ENCODE measurements around the gene NME3. TPM values are rescaled to one million over a fixed set of nuclear protein-coding genes. Genes with fewer than 3 reads are reported as not detected.
"Not testable (repeated sequence)": the region's sequence is repeated elsewhere in the genome, so short reads cannot be mapped to it uniquely, and the experiment has no call there.

The NME3 gene
- 10 to 100 TPM; 35.7 to 43.4 TPM for total RNA-seq
- long read RNA-seq, partial matches to known transcripts = 0 of 6 reads
- long read RNA-seq, other reads (novel, unspliced or antisense) = 2 of 6 reads

DNA sequence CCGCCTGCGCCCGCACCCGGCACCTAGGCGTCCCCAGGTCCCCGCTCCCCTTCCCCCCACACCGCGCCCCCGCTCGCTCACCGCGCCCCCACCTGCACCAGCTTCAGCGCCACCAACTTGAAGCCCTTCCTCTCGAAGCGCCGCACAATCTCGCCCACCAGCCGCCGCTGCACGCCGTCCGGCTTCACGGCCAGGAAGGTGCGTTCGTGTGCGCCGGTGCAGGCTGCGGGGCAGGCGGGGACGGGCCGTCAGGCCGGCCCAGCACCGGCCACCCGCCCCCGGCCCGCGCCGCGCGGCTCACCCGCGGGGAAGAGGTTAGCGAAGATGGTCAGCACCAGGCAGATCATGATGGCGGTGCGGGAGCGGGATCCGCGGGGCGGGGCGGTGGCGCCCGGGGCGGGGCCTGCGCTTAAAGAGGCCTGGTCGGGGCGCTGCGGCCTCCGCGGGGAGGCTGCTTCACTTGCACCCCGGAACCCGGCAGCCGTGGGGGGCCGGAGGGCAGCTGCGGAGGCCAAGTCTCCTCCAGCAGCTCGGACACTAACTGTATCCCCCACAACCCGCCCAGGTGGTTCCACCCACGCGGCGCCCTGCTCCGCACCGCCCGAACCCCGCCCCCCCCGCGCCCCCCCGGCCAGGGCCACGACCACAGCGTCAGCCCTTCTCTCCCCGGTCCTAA, at the start of gene NME3:
Gene NME3, minus strand, starts transcription at position 356 of the 676 bp plus-strand sequence. Its CDS starts 9 bp downstream, at position 347.
- DNase-seq (peak; percentile 82), ATAC-seq (peak; percentile 53 to 68)
- intact Hi-C loops (cut with DNase I) = no loop called here

DNA sequence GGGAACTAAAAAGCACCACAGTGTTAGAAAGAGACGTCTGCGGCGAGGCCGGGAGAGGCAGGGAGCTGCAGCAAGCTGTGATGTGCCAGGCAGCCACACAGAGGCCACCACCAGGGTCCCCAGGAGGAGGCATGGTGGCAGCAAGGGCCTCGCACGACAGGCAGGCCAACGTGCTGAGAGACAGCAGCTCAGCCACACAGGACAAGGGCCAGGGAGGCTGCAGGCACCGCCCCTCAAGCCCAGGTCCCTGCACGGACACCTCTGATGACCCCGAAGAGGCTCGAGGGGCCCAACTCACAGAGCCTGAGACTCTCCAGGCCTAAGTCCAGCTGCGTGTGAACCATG, 49.6 kb upstream of the NME3 start:
- intact Hi-C loops (cut with DNase I) = no loop called here
- DNase-seq (no peak), ATAC-seq (no peak)

DNA sequence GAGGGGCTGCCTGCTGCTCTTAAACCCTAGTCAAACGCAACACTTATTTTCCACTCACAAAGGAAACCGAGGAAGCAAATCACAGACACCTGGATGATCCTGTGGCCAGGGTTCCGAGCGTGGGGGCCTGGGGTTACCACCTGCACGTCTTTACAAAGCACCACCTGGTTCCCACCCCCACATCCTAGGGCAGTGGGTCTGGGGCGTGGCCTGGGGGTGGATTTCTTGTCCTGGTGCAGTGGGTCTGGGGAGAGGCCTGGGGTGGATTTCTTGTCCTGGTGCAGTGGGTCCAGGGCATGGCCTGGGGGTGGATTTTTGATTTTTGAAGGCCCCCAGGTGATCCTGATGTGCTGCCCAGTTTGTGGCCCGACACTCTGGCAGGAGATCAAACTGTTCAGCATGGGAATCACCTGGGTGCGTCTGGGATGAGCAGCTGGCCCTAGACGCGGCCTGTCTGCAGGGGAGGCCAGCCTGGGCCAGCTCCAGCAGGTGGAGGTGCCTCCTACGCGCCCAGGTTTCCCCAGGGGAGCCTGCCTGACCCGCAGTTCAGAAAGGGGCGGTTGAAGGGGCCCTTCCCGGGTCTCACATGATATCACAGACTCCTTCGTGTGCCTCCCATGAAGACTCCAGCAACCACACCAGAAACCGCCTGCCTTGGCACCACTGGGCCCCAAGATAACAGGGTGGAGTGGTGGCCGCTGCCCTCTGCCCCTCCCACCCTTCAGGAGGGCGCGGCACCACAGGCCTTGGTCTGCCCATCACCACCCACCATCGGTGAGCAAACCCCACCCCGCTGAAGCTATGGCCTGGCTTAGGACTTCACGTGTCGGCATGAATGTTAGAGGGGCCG, 49.0 kb upstream of the NME3 start:
- no peak for DNase-seq

DNA sequence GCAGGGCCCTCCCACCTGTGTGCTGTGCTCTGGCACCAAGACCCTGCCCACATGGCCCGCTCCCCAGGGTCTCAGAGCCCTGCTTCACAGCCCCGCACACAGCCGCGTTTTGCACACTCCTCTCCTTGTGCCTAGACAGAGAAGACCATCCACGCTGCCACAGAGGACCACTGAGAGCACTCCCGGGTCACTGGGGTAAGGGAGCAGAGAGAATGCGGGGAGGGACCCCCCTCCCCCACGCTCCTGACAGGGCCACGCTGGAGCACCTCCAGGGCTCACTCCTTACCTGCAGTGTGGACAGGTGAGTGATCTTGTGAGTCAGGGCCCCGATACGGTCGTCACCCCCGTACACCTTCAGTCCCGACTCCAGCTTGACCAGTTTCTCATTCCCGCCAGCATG, 48.3 kb upstream of the NME3 start:
- DNase-seq (no peak), ATAC-seq (no peak)
- intact Hi-C loops (cut with DNase I) = no loop called here

More for the DNA sequence above, 49.0 kb upstream of the NME3 start:
- intact Hi-C loops (cut with DNase I) = no loop called here
- no peak for ATAC-seq

DNA sequence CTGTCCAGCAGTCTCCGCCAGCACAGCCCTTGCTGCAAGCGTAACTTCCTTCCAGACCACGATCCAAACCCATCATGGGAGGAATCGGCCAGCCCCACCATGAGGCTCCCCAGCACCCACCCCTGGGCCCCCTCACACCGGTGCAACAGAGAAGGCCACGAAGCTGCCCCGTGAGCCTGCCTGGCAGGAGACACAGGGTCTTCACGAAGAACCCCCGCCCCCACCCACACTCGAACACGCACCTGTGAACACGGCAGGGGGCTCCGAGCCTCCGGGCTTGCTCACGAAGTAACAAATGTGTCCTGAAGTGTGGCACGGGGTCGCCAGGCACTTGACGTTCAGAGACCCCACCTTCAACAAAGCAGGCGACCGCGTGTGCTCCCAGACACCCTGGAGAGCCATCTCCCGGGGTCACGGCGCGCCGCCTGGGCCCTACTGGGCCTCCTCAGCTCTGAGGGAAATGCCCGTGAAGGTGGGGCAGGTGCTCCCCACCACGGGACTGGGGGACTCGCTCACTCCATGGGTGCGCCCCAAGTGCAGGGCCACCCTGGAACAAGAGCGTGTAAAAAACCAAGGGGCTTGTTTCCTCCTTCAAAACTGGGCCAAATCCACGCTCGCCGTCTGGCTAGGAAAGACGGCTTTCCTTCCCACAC, 47.7 kb upstream of the NME3 start:
- no peak for DNase-seq
- intact Hi-C loops (cut with DNase I) = no loop called here

DNA sequence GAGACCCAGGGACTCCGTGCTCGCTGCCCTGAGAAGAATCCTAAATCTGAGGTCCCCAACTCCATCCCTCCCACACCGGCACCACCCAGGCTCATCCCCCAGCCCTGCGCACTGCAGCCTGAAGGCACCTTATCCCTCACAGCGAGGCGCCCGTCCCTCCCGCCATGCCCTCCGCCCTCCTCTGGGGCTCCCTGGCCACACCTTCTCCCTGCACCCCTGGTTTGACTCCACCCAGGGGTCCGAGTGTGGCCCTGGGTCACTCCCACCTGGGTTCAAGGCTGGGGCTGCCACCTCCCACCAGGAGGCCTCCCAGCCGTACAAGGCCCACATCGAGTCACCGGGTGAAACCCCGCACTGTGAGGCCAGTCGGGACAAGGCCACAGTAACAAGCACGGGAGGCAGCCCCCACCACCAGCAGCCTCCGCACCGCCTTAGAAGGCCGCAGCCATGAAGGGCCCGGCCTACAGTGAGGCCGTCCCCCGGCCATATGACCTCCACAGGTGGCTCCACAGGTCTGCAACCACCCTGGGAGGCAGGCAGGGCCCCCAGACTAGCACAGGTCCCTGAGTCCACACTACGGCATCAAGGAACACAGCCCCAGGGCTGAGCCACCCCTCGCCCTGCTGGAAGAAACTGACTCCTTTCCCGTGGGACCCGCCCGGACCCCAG, 47.0 kb upstream of the NME3 start:
- DNase-seq (no peak), ATAC-seq (peak in 1 of 2 donors; percentile 6)

More for the DNA sequence above, 47.7 kb upstream of the NME3 start:
- no peak for ATAC-seq

DNA sequence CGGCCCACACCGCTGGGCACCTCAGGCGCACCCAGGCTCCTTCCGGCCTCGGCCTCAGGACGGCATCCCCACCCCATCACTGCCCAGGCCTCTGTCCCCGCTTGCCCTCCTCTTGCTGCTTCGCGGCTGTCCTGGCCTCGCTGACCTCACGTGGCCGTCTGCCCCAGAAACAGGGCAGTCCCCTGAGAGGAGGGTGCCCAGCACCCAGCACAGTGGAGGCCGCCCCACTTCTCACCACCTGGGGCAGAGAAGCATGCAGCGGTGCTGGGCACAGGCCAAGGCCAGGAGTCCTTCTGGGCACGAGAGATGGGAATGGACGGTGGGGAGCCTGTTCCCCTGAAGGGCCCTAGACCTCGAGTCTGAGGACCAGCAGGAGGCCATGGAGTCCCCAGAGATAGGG, 46.4 kb upstream of the NME3 start:
- intact Hi-C loops (cut with DNase I) = no loop called here
- DNase-seq = no peak
- no peak for ATAC-seq

More for the DNA sequence above, 47.0 kb upstream of the NME3 start:
- intact Hi-C loops (cut with DNase I) = no loop called here

DNA sequence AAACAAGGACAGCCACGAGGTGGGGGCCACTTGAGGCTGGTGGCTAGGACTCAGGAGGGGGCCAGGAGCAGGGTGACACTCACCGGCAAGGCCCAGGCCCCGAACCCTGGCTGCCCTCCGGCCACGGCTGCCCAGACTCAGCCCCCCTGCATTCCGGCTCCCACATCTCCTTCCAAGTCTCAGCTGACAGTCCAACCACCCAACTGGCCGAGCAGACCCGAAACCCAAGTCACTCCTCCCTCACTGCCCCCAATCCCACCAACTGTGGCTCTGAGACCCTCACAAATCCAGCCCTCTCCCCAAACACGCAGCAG, 45.9 kb upstream of the NME3 start:
- intact Hi-C loops (cut with DNase I) = no loop called here
- no peak for ATAC-seq
- no peak for DNase-seq

DNA sequence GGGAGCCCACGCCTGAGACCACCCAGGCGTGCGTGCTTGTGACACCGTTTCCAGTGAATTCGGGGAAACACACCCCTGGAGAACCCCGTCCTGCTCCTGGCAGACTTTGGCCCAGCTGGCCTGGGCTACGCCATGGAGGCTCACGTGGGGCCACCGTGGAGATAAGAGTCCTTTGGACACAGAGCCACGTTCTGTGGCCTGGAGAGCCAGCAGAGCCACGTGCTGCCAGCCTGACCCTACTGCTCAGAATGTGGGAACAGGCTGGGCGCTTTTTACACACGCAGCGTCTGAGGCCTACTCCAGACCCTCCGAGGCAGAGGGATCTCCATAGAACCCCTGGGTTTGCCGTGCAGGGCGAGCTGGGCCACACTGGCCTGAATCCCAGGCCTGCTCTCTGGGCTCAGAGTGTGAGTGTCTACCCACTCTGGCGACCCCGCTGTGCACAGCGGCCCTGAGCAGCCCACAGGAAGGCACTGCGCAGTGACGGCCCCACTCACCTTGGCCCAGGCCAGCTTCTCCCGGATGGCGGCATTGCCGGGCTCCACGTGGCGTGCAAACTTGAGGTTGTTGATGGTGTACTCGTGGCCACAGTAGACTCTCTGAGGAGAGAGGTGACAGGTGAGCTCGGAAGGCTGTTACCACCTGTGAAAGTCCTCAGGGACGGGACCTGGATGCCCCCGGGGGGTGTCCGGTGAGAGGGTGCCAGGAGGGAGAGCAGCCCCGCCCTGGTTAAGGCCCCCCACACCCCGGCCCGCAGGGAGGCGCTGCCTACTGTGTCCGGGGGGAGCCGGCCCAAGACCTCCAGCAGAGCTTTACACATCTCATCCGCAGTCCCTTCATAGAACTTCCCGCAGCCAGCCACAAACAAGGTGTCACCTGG, 45.3 kb upstream of the NME3 start:
- ATAC-seq = no peak
- intact Hi-C loops (cut with DNase I) = no loop called here
- no peak for DNase-seq

DNA sequence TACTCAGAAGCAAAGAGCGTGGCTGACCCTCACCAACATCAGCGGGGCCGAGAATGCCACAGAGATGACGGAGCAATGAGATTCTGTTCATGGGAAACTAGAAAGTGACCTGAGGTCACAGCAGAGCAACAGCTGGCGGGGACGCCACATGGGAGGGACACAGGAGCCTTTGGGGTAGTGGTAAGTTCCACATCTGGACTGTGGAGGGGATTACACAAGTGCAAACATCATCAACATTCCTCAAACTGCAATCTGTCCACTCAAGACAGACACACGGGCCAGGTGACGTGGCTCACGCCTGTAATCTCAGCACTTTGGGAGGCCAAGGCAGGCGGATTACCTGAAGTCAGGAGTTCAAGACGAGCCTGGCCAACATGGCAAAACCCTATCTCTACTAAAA, 44.1 kb upstream of the NME3 start:
- intact Hi-C loops (cut with DNase I) = no loop called here
- ATAC-seq (no peak), DNase-seq (no peak)

DNA sequence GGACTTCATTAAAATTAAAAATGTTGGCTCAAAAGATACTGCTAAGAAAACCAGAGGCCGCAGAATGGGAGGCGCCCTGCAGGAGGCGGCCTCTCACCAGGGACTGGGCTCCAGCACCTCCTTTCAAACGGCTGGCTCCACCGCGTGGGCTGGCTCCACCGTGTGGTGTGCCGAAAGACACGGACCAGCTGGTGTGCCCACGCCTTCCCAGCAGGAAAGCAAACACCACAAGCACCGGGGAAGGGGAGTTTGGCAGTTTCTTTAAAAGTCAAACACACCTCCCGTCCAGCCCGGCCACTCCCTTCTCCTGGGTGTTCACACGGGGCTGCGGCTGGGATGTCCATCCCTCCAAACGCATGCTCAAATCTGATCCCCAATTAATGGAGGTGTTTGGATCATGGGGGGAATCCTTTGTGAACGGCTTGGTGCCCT, 41.4 kb upstream of the NME3 start:
- peak; percentile 90 to 95 for ATAC-seq

DNA sequence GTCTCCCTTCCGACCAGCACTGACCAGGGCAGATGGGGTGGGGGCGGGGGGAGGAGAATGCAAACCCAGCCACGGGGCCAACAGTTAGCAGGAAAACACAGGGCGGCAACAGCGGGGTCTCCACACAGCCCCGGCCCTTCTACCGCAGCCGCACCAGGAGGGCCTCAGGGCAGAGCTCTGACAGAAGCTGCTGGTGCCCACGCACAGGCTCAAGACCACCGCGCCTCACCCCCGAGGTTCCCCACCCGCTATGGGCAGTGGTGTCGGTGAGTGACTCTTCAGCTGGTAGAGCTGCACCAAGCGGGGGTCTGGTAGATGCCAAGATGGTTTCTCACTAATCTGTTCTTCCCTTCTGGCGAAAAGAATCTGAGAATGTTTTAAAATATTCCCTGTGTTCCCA, 39.2 kb upstream of the NME3 start:
- ATAC-seq (no peak), DNase-seq (no peak)
- intact Hi-C loops (cut with DNase I) = no loop called here

More for the DNA sequence above, 41.4 kb upstream of the NME3 start:
- intact Hi-C loops (cut with DNase I) = no loop called here
- peak; percentile 71 for DNase-seq

DNA sequence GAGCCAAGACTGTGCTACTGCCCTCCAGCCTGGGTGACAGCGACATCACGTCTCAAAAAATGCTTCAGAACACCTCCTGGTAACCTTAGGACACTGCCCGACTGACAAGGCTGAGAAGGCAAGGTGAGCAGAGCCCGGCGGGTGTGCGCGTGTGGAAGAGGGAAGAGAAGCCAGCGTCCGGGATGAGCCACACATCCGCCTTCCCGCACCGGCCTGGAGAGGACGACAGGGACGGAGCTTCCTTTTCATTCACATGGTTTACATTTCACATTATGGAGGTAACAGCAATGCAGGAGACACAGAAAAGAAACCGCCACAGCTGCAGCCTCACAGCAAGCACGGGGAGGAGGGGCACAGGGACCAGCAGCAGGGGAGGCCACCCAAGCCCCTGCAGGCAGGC, 38.8 kb upstream of the NME3 start:
- DNase-seq (no peak), ATAC-seq (no peak)
- intact Hi-C loops (cut with DNase I) = no loop called here

DNA sequence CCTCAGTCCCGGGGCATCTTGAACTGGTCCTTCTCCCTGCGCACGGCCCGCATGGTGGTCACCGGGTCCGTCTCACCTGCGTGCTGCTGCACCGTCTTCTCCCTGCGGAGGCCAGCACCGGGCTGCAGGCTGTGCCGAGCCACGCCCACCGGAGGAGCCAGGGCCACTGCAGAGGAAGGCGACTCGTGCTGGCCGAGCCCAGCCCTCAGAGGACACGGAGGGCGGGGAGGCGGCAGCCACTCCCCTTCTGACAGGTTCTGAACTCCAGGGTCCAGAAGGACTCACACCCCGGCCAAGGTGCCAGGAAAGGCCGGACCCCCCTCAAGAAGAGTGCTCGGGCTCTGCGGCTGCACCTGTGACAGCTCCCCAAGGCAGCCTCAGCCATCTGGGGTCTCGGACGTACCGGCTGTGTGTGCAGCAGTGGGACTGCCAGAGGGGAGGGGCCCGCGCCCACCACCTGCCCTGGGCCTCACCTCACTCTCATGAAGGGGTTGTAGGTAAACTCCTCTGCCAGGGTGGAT, 38.0 kb upstream of the NME3 start:
- ATAC-seq (no peak), DNase-seq (peak; percentile 14)
- intact Hi-C loops (cut with DNase I) = no loop called here

DNA sequence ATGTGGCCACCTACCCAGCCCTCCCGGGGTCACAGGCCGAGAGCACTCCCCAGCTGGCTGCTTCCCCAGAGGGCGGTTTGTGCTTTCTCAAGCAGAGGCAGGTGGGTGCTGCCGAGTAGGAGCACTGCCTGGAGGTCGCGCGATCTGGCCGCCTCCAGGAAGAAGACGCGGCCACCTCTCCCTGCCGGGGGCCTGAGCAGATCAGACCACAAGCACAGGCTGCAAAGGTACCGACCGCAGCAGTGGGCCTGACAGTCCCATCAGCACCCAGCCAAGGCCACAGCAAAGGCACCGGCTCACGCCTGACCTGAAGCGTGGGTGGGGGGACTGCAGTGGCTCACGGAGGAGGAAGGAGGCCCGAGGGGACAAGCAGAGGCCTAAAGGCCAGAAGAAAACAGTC, 37.3 kb upstream of the NME3 start:
- ATAC-seq (no peak), DNase-seq (no peak)
- intact Hi-C loops (cut with DNase I) = no loop called here

DNA sequence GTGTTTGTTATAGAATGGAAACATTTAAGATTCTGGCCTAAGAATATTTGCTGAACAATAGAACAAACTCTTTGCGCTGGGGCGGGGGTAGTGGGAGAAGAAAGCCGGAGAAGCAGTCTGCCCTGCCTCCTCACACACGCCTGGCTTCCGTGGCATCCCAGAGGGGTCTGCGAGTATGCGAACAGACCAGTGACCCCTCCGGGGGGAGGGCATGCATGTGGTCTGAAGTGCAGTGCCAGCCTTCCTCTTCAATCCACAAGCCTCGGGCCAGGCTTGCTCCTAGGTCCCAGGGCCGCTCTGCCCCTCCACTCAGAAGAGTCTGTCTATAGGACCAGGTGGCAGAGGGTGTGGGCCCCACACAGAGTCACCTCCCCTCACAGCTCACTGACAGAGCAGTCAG, 36.3 kb upstream of the NME3 start:
- intact Hi-C loops (cut with DNase I) = no loop called here
- peak; percentile 12 for DNase-seq
- ATAC-seq = no peak

DNA sequence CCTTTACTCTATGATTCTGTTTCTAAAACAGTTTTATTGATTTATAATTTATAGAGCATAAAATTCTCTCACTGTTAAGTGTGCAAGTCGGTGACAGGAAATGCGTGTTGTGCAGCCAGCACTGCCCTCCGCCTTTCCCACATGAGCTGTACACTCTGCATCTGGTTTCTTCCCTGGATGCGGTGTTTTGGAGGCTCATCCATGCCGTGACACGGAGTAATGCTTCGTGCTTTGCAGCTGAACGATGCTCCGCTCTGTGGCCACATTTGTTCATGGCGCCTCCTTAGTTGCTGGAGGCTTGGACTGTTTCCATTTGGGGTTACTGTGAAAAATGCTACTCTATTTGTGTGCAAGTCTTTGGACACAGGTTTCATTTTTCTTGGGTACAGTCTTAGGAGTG, 29.4 kb upstream of the NME3 start:
- intact Hi-C loops (cut with DNase I) = no loop called here
- DNase-seq (no peak), ATAC-seq (no peak)

DNA sequence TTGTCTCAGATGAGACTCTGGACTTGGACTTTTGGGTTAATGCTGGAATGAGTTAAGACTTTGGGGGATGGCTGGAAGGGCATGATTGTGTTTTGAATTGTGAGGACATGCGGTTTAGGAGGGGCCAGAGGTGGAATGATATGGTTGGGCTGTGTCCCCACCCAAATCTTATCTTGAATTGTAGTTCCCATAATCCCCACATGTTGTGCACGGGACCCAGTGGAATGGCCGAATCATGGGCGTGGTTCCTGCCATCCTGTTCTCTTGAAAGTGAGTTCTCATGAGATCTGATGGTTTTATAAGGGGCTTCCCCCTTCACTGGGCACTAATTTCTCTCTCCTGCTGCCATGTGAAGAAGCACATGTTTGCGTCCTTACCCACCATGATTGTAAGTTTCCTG, 27.9 kb upstream of the NME3 start:
- intact Hi-C loops (cut with DNase I); ATAC-seq: not testable (repeated sequence)

More for the DNA sequence above, 27.9 kb upstream of the NME3 start:
- DNase-seq = not testable (repeated sequence)
